Mesenchymal stem cell (in vitro differentiated cells and primary cell): ENCODE results near the gene OAS3.

ENCODE experiments used
- DNase-seq: peaks from one replicate; pipeline ENCODE4 v3.0.0-alpha.2; 2013
- H2AFZ ChIP-seq: one replicate; pipeline ENCODE4 v1.6.1; 2013; ENCODE audit warnings: low read depth, mild to moderate bottlenecking, control low read depth, inconsistent platforms, low read length, moderate library complexity
- H2AK5ac ChIP-seq: 2 replicates; pipeline ENCODE4 v1.6.1; 2013; ENCODE audit warnings: low read length, moderate library complexity, mild to moderate bottlenecking, inconsistent platforms; ENCODE audit not compliant: severe bottlenecking
- H2BK120ac ChIP-seq: one replicate; pipeline ENCODE4 v1.6.1; 2013; ENCODE audit warnings: low read depth, mild to moderate bottlenecking, inconsistent platforms, low read length, moderate library complexity
- H2BK12ac ChIP-seq, 2 experiments: one replicate each; pipeline ENCODE4 v1.6.1; 2013; ENCODE audit warnings: inconsistent platforms in 2 of 2, low read length in 2 of 2, mild to moderate bottlenecking in 2 of 2, moderate library complexity in 2 of 2, control low read depth in 1 of 2
- H2BK15ac ChIP-seq: one replicate; pipeline ENCODE4 v1.6.1; 2013; ENCODE audit warnings: mild to moderate bottlenecking, low read depth, inconsistent platforms; ENCODE audit not compliant: poor library complexity, severe bottlenecking
- H2BK5ac ChIP-seq: 2 replicates; pipeline ENCODE4 v1.6.1; 2013; ENCODE audit warnings: low read depth, mild to moderate bottlenecking, low read length, control low read depth, inconsistent platforms; ENCODE audit not compliant: poor library complexity, severe bottlenecking
- H3K14ac ChIP-seq, 2 experiments: one replicate each; pipeline ENCODE4 v1.6.1; 2013; ENCODE audit warnings: inconsistent platforms in 2 of 2, low read length in 2 of 2, control low read depth in 1 of 2, mild to moderate bottlenecking in 1 of 2, moderate library complexity in 1 of 2
- H3K18ac ChIP-seq, 2 experiments: one replicate each; pipeline ENCODE4 v1.6.1; 2013; ENCODE audit warnings: inconsistent platforms in 2 of 2, low read length in 2 of 2, control low read depth in 1 of 2, low read depth in 1 of 2, mild to moderate bottlenecking in 1 of 2
- H3K23ac ChIP-seq, 2 experiments: one replicate each; pipeline ENCODE4 v1.6.1; 2013; ENCODE audit warnings: inconsistent platforms in 2 of 2, low read length in 2 of 2, mild to moderate bottlenecking in 2 of 2, moderate library complexity in 2 of 2, control low read depth in 1 of 2
- H3K27ac ChIP-seq: 2 replicates; pipeline ENCODE4 v1.5.1; 2013; ENCODE audit warnings: mild to moderate bottlenecking, moderate library complexity, low read length, control low read depth, inconsistent platforms; ENCODE audit not compliant: poor library complexity, severe bottlenecking
- H3K27me3 ChIP-seq, 2 experiments: 2 replicates each; pipeline versions ENCODE4 v1.6.1 to v1.7.0; 2013; ENCODE audit warnings: low read length in 2 of 2, mild to moderate bottlenecking in 2 of 2, moderate library complexity in 2 of 2, control low read depth in 1 of 2, inconsistent platforms in 1 of 2; ENCODE audit not compliant: control insufficient read depth in 1 of 2, insufficient read depth in 1 of 2
- H3K36me3 ChIP-seq, 2 experiments: 2 replicates each; pipeline versions ENCODE4 v1.6.1 to v1.7.0; 2013; ENCODE audit warnings: low read length in 2 of 2, control low read depth in 1 of 2, inconsistent platforms in 1 of 2, low read depth in 1 of 2, mild to moderate bottlenecking in 1 of 2; ENCODE audit not compliant: insufficient read depth in 2 of 2, control insufficient read depth in 1 of 2
- H3K4ac ChIP-seq, 2 experiments: one replicate each; pipeline ENCODE4 v1.6.1; 2013; ENCODE audit warnings: inconsistent platforms in 2 of 2, low read length in 2 of 2, mild to moderate bottlenecking in 2 of 2, moderate library complexity in 2 of 2, control low read depth in 1 of 2, low read depth in 1 of 2
- H3K4me1 ChIP-seq: 2 replicates; pipeline ENCODE4 v1.6.1; 2013; ENCODE audit warnings: low read depth, low read length, control low read depth; ENCODE audit not compliant: control insufficient read depth, insufficient read depth
- H3K4me2 ChIP-seq: 2 replicates; pipeline ENCODE4 v1.6.1; 2013; ENCODE audit warnings: low read length, mild to moderate bottlenecking, inconsistent platforms; ENCODE audit not compliant: poor library complexity, severe bottlenecking
- H3K4me3 ChIP-seq, 2 experiments: 2 replicates each; pipeline versions ENCODE4 v1.5.1 to v1.7.0; 2013; ENCODE audit warnings: low read length in 2 of 2, mild to moderate bottlenecking in 2 of 2, control low read depth in 1 of 2, low read depth in 1 of 2; ENCODE audit not compliant: insufficient read depth in 1 of 2
- H3K79me1 ChIP-seq: replicated peaks from 2 replicates; pipeline ENCODE4 v1.6.1; 2013; ENCODE audit warnings: mild to moderate bottlenecking, control low read depth, low read length, inconsistent platforms; ENCODE audit not compliant: poor library complexity, severe bottlenecking
- H3K9ac ChIP-seq: 2 replicates; pipeline ENCODE4 v1.7.0; 2013; ENCODE audit warnings: mild to moderate bottlenecking, low read length, moderate library complexity
- H3K9me3 ChIP-seq: 2 replicates; pipeline ENCODE4 v1.7.0; 2013; ENCODE audit warnings: mild to moderate bottlenecking, low read length; ENCODE audit not compliant: control insufficient read depth
- H4K8ac ChIP-seq: one replicate; pipeline ENCODE4 v1.6.1; 2013; ENCODE audit warnings: inconsistent platforms, mild to moderate bottlenecking, low read length, moderate library complexity
- H4K91ac ChIP-seq: one replicate; pipeline ENCODE4 v1.6.1; 2013; ENCODE audit warnings: mild to moderate bottlenecking, low read length, inconsistent platforms
- WGBS: methylation state at CpG from one replicate; pipeline ENCODE4 v1.1.7; 2013; ENCODE audit warnings: mixed read lengths; 5-methylcytosine and 5-hydroxymethylcytosine counted together

OAS3 gene

DNA sequence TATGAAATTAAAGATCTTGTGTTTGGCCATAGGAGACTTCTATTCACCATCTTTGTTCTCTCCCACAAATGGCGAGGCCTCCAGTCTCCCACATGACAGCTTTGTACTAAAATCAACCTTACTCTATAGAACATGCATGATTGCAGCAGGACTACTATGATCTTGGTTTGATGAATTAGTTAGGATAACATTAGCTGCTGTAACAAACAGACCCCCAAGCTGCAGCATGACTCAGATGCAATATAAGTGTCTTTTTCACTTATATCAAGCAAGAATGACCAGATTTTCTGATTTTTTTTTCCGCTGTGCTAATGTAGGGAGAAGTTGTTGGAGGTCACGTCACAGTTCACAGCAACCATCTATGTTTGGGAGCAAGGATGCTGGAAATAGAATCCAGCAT lies 10.8 kb upstream of the OAS3 start:
- Histone ChIP-seq H3K4ac (no peak overlapping the region), H3K27me3 (no peaks in the 10 kb centered on the region), H3K9ac (no peak overlapping the region), H2AFZ (no peak overlapping the region), H3K4me2 (no peak overlapping the region), H3K4me1 (peaks cover 5% of the 10 kb centered on the region), H3K36me3 (no peaks in the 10 kb centered on the region), H3K18ac (no peak overlapping the region), H4K8ac (no peak overlapping the region), H4K91ac (no peak overlapping the region), H2BK120ac (no peak overlapping the region), H3K14ac (no peak overlapping the region), H3K23ac (no peak overlapping the region), H3K4me3 (no peak overlapping the region), H2AK5ac (no peak overlapping the region), H3K9me3 (no peaks in the 10 kb centered on the region), H2BK15ac (no peak overlapping the region), H2BK5ac (no peak overlapping the region), H3K27ac (no peak overlapping the region), H3K79me1 (no peaks in the 10 kb centered on the region), H2BK12ac (no peak overlapping the region)
- DNase-seq, result no peak
- WGBS, result 33% methylated on average over 2 of the region's 3 CpGs

DNA sequence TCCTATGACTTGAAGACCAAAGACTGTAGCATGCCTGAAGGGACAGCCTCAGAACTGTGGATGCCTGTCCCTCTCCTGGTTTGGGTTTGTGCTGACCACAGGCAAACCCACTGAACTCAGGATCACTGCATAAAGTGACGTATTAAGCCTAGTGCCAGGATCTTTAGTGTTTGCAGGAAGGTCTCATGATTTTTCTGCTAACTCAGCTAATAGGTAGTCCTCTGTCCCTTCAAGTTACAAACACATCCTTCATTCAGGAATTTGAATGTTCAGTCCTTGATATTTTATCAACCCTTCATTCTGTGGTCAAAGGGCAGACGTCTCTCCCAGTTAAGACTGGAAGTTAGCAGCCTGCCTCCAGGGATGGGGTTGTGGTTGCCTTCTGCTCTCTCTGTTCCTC lies 10.3 kb upstream of the OAS3 start:
- Histone ChIP-seq H3K4me1 (peaks cover 5% of the 10 kb centered on the region), H2AFZ (no peak overlapping the region), H3K9me3 (no peaks in the 10 kb centered on the region), H2AK5ac (no peak overlapping the region), H3K27ac (no peak overlapping the region), H3K23ac (no peak overlapping the region), H4K8ac (no peak overlapping the region), H3K4me3 (no peak overlapping the region), H3K79me1 (no peaks in the 10 kb centered on the region), H3K36me3 (no peaks in the 10 kb centered on the region), H3K18ac (no peak overlapping the region), H2BK5ac (no peak overlapping the region), H4K91ac (no peak overlapping the region), H3K14ac (no peak overlapping the region), H3K9ac (no peak overlapping the region), H3K4me2 (no peak overlapping the region), H2BK120ac (no peak overlapping the region), H2BK12ac (no peak overlapping the region), H3K27me3 (no peaks in the 10 kb centered on the region), H2BK15ac (no peak overlapping the region), H3K4ac (no peak overlapping the region)
- WGBS, result 36% methylated on average over 2 of the region's 2 CpGs
- no peak for DNase-seq

DNA sequence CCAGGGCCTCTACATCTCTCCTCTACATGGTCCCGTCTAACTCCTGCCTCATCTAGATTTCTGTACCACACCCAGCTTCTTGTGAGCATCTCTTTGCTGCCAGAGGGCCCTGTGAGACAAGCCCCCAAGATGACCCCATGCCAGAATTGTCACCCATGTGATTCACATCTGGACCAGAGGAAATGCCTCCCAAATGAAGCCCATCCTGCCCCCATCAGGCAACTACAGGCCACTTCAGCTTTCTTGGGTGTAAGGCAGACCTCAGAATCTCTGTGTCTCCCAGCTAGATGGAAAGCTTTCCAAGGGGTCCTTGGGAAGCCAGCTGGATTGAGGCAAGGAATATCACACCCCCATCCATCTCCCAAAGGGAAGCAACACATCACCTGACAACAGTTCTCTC lies 9.3 kb upstream of the OAS3 start:
- H3K4me1 ChIP-seq, result peaks cover 5% of the 10 kb centered on the region
- H3K14ac ChIP-seq, result no peak overlapping the region
- WGBS, result 78% methylated on average over 1 of the region's 1 CpG

DNA sequence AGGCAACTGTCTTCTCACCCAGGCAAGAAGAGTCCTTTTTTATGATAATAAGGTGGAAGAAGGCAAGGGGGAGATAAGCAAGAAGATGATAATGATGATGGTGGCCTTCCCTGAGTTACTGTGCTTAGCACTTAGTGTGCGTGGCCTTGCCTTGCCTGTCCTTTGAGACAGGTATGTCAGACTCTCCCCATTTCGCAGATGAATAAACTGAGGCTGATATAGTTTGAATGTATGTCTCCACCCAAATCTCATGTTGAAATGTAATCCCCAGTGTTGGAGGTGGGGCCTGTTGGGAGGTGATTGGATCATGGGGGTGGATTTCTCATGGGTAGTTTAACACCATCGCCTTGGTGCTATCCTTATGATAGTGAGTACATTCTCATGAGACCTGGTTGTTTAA lies 8.6 kb upstream of the OAS3 start:
- no peak overlapping the region for H2BK12ac ChIP-seq
- H3K79me1 ChIP-seq, result no peaks in the 10 kb centered on the region
- H3K27me3 ChIP-seq, result no peaks in the 10 kb centered on the region
- H3K14ac ChIP-seq, result no peak overlapping the region
- H3K9me3 ChIP-seq, result no peaks in the 10 kb centered on the region
- H3K4me2 ChIP-seq, result no peak overlapping the region
- H3K18ac ChIP-seq, result no peak overlapping the region
- no peak overlapping the region for H2BK15ac ChIP-seq
- H3K36me3 ChIP-seq, result no peaks in the 10 kb centered on the region
- no peak overlapping the region for H2AK5ac ChIP-seq
- 89% methylated on average over 3 of the region's 3 CpGs for WGBS
- DNase-seq, result no peak
- no peak overlapping the region for H3K23ac ChIP-seq
- no peak overlapping the region for H3K27ac ChIP-seq
- no peak overlapping the region for H2BK120ac ChIP-seq
- H3K9ac ChIP-seq, result no peak overlapping the region
- no peak overlapping the region for H2BK5ac ChIP-seq
- no peak overlapping the region for H3K4ac ChIP-seq
- peaks cover 5% of the 10 kb centered on the region for H3K4me1 ChIP-seq
- H3K4me3 ChIP-seq, result no peak overlapping the region
- H4K91ac ChIP-seq, result no peak overlapping the region
- H4K8ac ChIP-seq, result no peak overlapping the region
- H2AFZ ChIP-seq, result no peak overlapping the region

More for the DNA sequence above, 9.3 kb upstream of the OAS3 start:
- Histone ChIP-seq H3K23ac (no peak overlapping the region), H3K18ac (no peak overlapping the region), H2AK5ac (no peak overlapping the region), H3K4me3 (no peak overlapping the region), H3K27ac (no peak overlapping the region), H3K9ac (no peak overlapping the region), H4K91ac (no peak overlapping the region), H2BK12ac (no peak overlapping the region), H4K8ac (no peak overlapping the region), H2BK120ac (no peak overlapping the region), H3K36me3 (no peaks in the 10 kb centered on the region), H3K9me3 (no peaks in the 10 kb centered on the region), H2AFZ (no peak overlapping the region), H3K4me2 (no peak overlapping the region), H3K4ac (no peak overlapping the region), H2BK15ac (no peak overlapping the region), H3K27me3 (no peaks in the 10 kb centered on the region), H2BK5ac (no peak overlapping the region), H3K79me1 (no peaks in the 10 kb centered on the region)
- DNase-seq, result no peak
